ENCODE measurements around the gene MTRF1L. TPM values are rescaled to one million over a fixed set of nuclear protein-coding genes. Genes with fewer than 3 reads are reported as not detected.

Gene MTRF1L
- polyA plus RNA-seq, 1 of the 3 experiments (the other 2 are of a cell fraction), result 7.7 TPM

GRCh38 chr6:152943260-152943897, 59.1 kb downstream of the MTRF1L start:
- CTCF ChIA-PET, result interaction anchor here (0.9 to 1.8 kb wide), 3 partner anchors 80 to 408 kb away, joined by 3 to 7 read pairs (median 3); no protein-coding TSS in a partner anchor

GRCh38 chr6:152942319-152942869, 60.1 kb downstream of the MTRF1L start:
- Histone ChIP-seq H3K9me2 (no peaks in the 10 kb centered on the region), H4K20me1 (ENCODE audit: insufficient read depth) (no peaks in the 10 kb centered on the region), H3K79me2 (ENCODE audit: insufficient read depth) (no peaks in the 10 kb centered on the region), H3F3A (replicated peaks; ENCODE audit: insufficient read depth) (no peaks in the 10 kb centered on the region), H2AFZ (ENCODE audit: low read depth) (no peak overlapping the region), H3K4me2 (no peak overlapping the region), H3K4me1 (ENCODE audit: control insufficient read depth in 1 of 2, insufficient read depth in 2 of 2, low read depth in 1 of 2, low read length in 1 of 2) (no peaks in the 10 kb centered on the region; a peak in 1 of 4 replicates), H3K27me3 (ENCODE audit: insufficient read depth) (no peaks in the 10 kb centered on the region), H3K4me3 (ENCODE audit: low read depth in 2 of 2, low read length in 1 of 2) (no peak overlapping the region), H3K9ac (no peak overlapping the region), H3K36me3 (replicated peaks in 1 of 2; ENCODE audit: control insufficient read depth in 1 of 2, insufficient read depth in 2 of 2, low read length in 1 of 2) (no peaks in the 10 kb centered on the region), H3K27ac (ENCODE audit: low read depth in 2 of 2, low read length in 1 of 2) (no peak overlapping the region), H3K9me3 (no peaks in the 10 kb centered on the region; the same call in 1 of the 2 replicates)
- TF ChIP-seq POLR2AphosphoS5 (IDR thresholded peaks at IDR 0.05; ENCODE audit: low read depth, low read length) (no peak), NRF1 (IDR thresholded peaks at IDR 0.05; ENCODE audit: low read depth, low read length) (no peak), USF2 (IDR thresholded peaks at IDR 0.05; ENCODE audit: borderline replicate concordance, low read depth, low read length) (no peak), EP300 (IDR thresholded peaks at IDR 0.05; ENCODE audit: borderline replicate concordance in 1 of 2, low read depth in 1 of 2, low read length in 1 of 2) (no peak), EZH2phosphoT487 (IDR thresholded peaks at IDR 0.05; ENCODE audit: borderline replicate concordance, low read depth) (no peak), NFIC (IDR thresholded peaks at IDR 0.05; ENCODE audit: borderline replicate concordance) (no peak), SMC3 (IDR thresholded peaks at IDR 0.05; ENCODE audit: low read depth, low read length) (no peak), PBX3 (IDR thresholded peaks at IDR 0.05) (no peak), TAF1 (IDR thresholded peaks at IDR 0.05; ENCODE audit: borderline replicate concordance, low read depth, low read length) (no peak), ZBTB33 (IDR thresholded peaks at IDR 0.05; ENCODE audit: borderline replicate concordance, low read depth) (no peak)
- WGBS (ENCODE audit: low lambda C conversion rate), result 45% methylated on average over 1 of the region's 1 CpG
- POLR2A ChIA-PET, result no interaction called here
- CTCF ChIA-PET, result interaction anchor here (0.7 to 1.8 kb wide), 6 partner anchors 16 to 194 kb away, joined by 3 to 7 read pairs (median 3); no protein-coding TSS in a partner anchor
- DNase-seq, result no peak

More at GRCh38 chr6:152943260-152943897, 59.1 kb downstream of the MTRF1L start:
- no peaks in the 10 kb centered on the region for H3K79me2 ChIP-seq (ENCODE audit: insufficient read depth)
- no peak overlapping the region for H3K4me2 ChIP-seq
- no peak overlapping the region for H3K4me3 ChIP-seq (ENCODE audit: low read depth in 2 of 2, low read length in 1 of 2)
- H3K9me3 ChIP-seq, result no peaks in the 10 kb centered on the region; the same call in 1 of the 2 replicates
- H3K36me3 ChIP-seq (replicated peaks in 1 of 2; ENCODE audit: control insufficient read depth in 1 of 2, insufficient read depth in 2 of 2, low read length in 1 of 2), result no peaks in the 10 kb centered on the region
- peaks cover 0 to 1% of the 10 kb centered on the region in 2 experiments; a peak in 2 of 4 replicates for H3K4me1 ChIP-seq (ENCODE audit: control insufficient read depth in 1 of 2, insufficient read depth in 2 of 2, low read depth in 1 of 2, low read length in 1 of 2)
- H3F3A ChIP-seq (replicated peaks; ENCODE audit: insufficient read depth), result no peaks in the 10 kb centered on the region
- no peak for DNase-seq
- TF ChIP-seq TEAD4 (IDR thresholded peaks at IDR 0.05; ENCODE audit: borderline replicate concordance, insufficient read depth), result no peak
- no peak for TF ChIP-seq NFIC (IDR thresholded peaks at IDR 0.05; ENCODE audit: borderline replicate concordance)
- TF ChIP-seq CTCF (IDR thresholded peaks at IDR 0.05), result no peak
- TF ChIP-seq RXRA (IDR thresholded peaks at IDR 0.05; ENCODE audit: borderline replicate concordance, low read depth), result no peak
- TF ChIP-seq NRF1 (IDR thresholded peaks at IDR 0.05; ENCODE audit: low read depth, low read length), result no peak
- TF ChIP-seq MAX (IDR thresholded peaks at IDR 0.05; ENCODE audit: low read depth), result no peak
- H3K9me2 ChIP-seq, result no peaks in the 10 kb centered on the region
- H4K20me1 ChIP-seq (ENCODE audit: insufficient read depth), result no peaks in the 10 kb centered on the region
- no peaks in the 10 kb centered on the region for H3K27me3 ChIP-seq (ENCODE audit: insufficient read depth)
- WGBS (ENCODE audit: low lambda C conversion rate), result 58% methylated on average over 2 of the region's 2 CpGs
- no peak overlapping the region for H2AFZ ChIP-seq (ENCODE audit: low read depth)
- POLR2A ChIA-PET, result no interaction called here
- H3K9ac ChIP-seq, result no peak overlapping the region
- no peak overlapping the region for H3K27ac ChIP-seq (ENCODE audit: low read depth in 2 of 2, low read length in 1 of 2)

Data from SK-N-SH (cell line).